ENCODE measurements around the gene BMPER.

The BMPER gene

DNA sequence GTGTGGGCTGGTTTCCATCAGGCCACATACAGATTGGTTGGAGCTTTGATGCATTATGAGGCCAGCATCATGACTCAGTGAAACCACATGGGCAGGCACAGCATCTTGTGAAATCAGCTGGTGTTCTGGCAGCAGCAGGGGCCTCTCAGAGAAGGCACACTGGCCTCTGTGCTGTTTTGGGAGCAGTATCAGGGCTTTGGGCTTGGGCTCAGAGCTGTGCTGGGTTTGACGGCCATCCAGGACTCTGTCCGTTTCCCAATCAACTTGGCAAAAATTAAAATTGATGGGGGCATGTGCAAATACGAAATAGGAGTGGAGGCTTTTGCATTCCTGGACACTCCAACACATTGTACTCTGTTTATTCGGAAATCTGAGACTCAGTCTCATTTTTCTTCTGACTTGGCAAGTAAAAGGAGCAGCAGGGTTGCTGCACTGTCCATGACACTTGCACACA is 190.9 kb downstream of the BMPER start:
- DNase-seq (ENCODE audit: low read depth) = no peak

DNA sequence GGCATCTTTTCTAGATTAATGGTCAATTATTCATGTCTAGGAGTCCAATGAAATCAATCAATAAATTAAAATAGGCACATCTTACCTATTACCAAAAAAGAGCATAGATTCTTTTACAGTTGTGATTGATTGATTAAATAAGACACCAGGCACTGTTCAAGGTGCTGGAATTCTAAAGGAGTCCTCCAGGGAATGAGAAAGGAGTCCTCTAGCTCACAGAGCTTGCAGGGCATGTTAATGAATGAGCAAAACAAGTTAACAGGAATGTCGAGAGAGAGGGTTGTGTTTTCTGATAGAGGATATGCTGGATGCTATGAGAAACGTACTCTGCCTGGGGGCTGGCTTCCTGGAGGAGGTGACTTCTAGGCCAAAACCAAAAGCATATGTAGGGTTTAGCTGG is 191.4 kb downstream of the BMPER start:
- no peak for DNase-seq (ENCODE audit: low read depth)

DNA sequence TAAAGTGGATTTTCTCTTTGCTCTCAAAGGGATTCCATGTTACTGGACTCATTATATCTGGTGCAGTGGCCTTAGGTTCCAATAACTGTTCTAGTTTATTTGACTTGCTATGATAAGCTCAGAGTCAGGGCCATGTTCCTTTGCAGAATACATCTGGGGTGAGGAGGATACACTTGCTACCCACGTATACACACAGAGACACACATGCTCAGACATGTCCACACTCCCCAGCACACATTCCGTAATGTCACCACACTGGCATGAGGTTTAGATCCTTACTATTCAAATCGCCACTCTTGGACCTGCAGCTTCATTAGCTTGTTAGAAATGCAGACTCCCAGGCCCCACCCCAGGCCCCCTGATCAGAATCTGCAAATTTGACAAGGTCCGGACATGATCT is 195.3 kb downstream of the BMPER start:
- DNase-seq (ENCODE audit: low read depth) = no peak

DNA sequence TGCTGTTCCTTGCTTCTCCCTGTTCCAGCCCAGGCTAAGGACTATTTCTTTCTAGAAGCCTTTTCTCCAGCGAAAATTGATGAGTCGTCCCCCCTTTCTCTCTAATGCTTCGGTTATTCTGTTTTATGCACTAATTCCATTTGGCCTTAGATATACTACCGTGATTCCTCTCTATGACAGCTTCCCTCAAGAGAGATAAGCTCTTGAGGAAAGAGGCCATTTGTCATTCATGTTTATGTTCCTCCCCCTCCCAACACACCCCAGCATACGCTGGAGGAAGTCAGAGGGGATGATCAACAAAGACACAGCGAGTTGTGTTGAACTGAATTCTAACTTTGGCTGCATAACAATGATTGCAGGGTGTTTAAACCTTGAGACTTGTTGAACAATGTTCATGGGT is 198.8 kb downstream of the BMPER start:
- no peak for DNase-seq (ENCODE audit: low read depth)

DNA sequence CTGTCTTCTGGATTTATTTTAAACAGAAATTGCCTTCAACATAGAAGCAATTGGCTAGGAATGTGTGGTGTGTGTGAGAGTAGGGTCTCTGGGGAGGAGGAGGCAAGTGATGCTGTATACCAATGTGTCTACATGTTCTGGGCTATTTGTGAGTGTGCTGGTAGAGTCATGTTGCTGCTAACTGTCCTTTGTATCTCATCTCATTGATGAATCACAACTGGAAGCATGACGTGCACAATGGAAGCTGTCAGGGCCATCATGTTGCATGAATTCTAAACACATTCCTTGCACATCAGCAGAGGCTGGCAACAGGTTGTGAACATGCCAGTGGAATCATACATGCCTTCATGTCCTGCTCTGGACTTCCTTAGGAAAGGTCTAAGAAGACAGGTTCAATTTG is 199.7 kb downstream of the BMPER start:
- no peak for DNase-seq (ENCODE audit: low read depth)

DNA sequence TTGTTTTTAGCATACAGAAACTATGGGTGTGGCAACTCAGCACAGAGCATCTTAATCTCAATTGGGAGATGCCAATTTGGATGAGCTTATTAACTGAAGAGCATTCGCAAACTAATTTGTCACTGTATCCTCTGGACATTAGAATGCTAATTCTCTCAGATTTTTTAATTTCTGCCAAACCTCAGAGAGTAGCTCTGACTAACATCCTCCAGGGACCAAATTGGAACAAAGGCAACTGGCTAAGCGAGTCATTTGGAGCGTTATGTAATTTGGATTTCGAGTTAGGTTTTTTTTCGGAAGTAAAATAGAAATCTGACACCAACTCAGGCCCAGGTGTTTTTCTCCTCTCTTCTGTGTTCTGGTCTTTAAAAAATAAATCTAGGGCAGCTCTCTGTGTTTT is 201.9 kb downstream of the BMPER start:
- DNase-seq (ENCODE audit: low read depth) = no peak

DNA sequence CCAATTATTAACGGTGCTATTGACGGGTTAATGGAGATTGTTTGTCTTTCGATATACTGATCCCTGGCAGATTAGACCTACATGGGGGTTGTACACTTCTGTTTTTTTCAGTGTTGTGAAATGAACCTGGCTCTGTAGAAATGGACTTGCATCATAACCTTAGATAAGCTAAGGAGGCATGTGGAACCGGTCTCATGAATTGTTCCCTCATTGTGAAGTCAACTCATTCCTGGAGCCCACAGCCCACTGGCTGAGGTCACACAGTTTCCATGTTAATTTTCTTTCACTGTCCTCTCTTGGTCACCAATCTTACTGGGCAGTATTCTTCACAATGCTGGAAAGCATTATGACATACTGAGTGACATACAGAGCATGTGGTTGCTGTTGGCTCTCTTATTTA is 202.8 kb downstream of the BMPER start:
- no peak for DNase-seq (ENCODE audit: low read depth)

DNA sequence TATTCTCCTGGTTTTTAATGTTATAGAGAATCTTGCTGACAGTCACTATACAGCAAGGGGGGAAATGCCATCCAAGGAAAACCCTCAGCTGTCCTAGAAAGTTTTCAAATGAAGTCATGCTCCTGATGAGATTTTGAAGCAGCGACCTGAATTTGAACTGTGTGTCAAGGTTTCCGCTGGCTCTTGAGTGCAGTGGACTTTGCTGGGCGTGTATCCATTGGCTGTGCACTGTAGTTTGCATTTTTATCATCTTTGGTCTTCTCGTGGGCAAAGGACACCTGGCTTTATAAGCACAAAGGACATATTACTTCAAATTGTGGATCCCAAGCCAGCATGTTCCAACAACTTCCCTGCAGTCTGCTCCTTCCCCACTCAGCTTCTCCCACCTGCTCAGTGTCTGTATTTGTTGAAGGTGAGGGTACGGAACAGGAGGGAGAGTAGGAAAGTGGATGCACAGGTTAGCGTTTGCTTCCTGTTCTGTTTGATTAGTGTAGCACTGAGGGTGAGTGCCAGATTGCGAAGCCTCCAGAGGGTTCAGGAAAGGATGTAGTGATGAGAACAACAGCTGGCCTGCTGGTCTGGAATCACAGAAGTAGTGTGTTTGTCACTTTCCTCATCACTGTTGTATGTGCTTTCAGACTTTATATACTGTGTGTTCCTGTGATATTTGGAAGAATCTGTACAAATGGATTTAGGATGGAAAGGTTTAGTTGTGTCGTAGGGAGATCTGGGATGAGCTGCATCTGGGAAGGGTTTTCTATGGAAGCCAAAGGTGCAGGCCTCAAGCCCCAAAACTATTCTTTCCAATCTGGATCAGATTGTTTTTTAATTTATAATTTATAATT is 204.8 kb downstream of the BMPER start:
- DNase-seq (ENCODE audit: low read depth) = no peak

DNA sequence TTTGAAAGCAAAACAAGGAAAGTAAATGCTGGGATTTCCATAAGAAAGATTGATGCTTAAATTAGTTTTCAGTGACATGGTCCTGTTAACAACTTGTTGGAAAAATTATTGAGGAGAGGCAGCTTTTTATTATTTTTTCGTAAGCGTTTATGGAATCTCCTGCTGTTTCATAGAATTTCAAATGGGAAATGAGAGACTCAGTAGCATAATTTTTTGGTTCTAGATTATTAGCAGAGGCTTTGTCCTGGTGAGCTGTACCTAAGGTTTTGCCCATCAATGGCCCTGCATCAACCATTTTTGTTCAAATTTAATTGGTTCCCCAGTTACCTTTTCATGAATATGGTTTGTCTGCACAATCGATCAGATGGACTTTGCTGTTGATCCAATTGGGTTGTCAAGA is 205.7 kb downstream of the BMPER start:
- DNase-seq (ENCODE audit: low read depth) = no peak

DNA sequence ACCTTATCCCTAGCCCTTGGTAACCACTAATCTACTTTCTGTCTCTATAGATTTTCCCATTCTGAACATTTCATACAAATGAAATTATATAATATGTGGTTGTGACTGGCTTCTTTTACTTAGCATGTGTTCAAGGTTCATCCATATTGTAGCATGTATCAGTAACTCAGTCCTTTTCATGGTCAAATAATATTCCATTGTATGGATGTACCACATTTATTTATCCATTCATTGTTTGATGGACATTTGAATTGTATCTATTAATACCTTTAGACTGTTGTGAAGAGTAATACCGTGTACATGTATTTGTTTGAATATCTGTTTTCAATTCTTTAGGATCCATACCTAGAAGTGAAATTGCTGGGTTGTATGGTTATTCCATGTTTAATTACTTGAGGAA is 210.2 kb downstream of the BMPER start:
- DNase-seq (ENCODE audit: low read depth) = no peak

DNA sequence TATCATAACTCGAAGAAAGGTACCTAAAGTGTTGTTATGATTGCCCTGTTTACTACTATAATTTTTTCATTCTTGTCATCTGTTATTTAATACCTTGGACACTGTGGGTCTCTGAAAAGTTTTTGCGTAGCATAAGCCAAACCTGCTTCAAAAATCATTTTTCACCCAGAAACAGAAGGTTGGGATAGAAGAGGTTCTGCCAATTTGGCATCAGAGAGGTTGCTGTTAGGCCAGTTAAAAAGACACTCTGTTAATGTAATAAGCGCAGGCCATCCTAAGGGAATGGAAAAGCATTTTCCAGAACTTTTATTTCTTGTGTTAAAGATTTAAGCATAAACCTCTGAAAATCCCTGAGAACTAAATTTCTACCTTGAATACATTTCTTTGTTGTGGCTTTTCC is 212.2 kb downstream of the BMPER start:
- no peak for DNase-seq (ENCODE audit: low read depth)

DNA sequence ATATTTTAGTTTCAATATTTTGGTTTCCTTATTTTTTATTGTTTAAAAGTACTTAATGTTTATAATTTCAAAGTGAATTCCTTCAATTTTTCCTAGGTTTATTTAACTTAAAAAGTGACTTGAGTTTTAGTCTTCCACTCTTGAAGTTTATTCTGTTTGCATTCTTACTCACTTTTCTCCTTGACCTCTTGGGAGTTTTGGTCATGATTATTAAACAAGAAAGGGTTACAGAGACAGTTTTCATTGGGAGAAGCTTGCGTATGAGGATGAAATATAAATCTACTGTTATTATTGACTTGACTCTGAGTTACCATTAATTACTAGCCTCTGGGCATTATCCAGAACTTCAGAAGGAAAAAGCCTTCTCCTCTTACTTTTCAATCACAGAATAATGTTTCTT is 216.0 kb downstream of the BMPER start:
- DNase-seq (ENCODE audit: low read depth) = no peak

DNA sequence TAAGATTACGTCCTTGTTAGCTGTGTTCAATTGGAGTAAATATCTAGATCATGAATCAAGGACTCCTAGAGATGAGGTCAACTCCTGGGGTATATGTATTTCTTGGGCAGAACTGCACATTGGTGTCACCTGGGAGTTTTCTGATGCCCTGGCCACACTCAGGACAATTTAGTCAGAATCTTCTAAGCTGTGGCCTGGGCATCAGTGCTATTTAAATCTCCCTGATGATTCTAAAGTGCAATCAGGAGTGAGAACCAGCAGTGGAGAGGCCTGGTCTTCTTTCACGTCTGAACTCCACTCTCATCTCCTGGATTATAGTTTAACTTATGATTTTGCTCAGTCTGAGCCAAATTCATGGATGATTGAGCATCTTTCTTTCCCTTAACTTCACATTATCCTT is 218.0 kb downstream of the BMPER start:
- DNase-seq (ENCODE audit: low read depth) = no peak

DNA sequence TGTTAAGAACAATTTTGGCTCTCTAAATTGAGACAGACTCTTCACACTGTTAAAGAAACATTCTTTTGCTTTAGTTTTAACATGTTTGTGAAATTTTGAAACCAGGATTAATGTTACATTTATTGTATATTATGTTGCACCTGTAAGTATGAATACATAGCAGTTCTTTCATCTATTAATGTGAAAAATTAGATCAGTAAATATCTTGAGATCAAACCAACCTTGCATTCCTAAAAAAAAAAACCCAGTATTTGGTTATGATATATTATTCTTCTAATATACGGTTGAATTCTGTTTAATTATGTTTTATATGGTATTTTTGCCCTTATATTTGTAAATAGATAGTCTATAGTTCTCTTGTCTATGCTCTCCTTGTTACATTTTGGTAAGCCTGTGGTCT is 219.4 kb downstream of the BMPER start:
- DNase-seq (ENCODE audit: low read depth) = no peak

DNA sequence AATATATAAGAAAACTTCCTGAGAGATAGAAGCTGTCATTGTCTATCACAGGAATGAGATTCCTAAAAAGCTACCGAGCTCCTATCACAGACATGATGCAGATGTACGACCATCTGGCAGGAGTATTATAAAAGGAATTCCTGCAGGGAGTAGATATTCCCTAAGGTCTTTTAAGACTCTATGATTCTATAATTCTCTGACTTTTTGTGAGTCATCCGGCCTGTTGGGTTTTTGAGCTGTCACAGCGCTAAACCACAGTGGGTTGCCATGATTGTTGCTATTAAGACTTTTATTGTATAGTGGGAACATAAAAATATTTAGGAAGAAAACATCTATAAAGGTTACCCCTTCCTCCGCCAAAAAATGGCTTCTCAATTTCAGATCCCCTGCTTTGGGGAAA is 223.4 kb downstream of the BMPER start:
- DNase-seq (ENCODE audit: low read depth) = no peak

DNA sequence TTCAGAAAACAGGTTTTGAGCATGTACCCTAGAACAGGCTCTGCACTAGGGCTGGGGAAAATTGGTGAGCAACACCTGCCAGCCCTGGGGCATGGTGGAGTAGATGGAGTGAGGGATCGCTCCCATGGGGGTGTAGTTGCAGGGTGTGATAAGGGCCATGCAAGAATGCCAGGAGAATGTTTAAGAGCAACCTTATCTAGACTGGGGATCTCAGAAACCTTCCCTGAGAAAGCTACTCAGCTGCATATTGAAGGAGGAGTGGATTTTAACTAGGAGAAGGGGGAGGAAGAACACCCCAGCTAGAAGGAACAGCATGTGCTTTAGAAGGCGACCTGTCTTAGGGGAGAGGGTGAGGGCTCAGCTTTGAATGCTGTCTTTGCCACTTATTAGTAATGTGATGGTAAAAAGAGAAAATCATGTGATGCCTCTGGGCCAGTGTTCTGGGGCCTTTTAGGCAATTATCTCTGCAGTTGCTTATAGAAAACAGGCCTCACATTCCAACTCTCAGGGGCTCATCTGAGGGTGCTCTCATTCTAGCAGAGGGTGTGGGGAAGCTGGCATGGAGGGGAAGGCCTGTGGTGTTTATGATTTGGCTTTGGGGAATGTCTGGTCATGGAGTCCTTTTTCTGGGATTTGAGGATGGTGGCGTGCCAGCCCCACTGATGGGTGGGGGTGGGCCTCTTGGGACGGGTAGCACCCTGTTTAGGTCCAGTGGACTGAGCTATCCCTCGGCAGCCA is 225.4 kb downstream of the BMPER start:
- DNase-seq (ENCODE audit: low read depth) = no peak

DNA sequence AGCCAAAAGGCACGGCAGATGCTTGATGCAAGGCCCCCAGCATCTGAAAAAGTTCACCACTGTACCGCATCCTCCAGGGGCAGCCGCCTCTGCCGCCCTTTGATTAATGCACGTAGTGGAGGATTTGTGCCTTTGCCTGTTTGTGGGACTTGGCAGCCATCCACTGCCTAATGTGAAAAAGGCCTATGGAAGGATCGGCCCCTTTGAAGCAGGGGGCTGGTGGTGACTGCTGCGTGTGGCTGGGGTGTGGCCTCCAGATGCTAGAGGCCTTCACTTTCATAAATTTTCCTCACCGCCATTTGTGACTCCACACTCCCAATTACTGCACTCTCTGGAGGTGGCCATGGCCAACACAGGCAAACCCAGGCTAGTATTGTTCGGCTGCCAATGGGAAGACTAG is 226.0 kb downstream of the BMPER start:
- DNase-seq (ENCODE audit: low read depth) = no peak

DNA sequence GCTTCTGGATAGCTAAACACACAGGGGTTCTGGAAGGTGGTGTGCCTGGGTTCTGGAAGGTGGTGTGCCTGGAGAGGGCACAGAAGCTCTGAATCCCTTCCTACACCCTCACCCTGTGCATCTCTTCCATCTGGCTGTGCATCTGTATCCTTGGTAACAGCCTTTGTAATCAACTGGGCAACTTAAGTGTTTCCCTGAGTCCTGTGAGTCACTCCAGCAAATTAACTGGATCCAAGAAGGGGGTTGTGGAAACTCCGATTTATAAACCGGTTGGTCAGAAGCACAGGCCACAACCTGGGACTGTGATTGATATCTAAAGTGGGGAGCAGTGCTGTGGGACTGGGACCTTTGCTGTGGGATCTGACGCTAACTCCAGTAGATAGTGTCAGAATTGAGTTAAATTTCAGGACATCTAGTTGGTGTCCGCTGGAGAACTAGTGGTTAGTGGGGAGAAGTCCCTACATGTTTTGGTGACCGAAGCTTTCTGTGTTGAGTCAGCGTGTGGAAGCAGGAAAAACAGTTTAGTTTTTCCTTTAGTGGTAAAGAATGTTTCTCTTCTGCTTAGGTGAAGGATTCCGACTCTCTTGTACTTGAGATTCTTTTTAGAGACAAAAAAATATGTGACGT is 228.1 kb downstream of the BMPER start:
- DNase-seq (ENCODE audit: low read depth) = no peak

DNA sequence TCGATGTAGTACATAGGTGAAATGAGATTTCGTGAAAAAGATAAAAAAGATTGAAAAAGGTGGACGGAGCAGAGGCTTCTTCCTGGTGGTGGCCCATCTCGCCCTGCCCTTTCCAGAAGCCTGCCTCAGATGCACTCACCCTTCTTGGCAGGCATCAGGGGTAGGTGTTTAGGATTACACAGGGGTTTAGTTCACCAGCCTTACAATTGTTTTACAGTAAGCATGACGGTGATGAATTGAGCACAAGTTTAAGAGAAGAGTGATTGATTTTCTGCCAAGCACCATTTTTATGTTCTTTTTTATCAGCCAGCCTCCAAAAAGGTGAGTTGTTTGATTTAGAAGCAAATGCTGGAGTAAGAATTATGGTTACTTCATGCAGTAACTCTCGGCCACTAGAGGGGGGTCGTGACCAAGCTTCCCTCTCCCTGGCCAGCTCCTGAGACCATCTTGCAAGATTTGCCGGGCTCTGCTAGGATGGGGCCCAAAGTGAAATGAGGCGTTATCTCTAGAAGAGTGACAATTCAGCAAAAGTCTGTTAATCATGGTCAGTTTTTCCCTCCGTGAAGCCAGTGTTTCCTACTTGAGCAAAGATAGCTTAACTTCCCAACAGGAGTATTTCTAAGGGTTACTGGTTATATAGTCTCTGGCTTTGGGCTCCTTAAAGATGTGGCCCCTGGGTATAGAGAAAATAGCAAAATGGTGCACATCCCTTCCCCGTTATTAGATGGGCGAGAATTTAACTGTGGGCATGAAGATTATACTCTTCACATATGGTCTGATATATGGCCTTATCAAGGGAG is 228.8 kb downstream of the BMPER start:
- no peak for DNase-seq (ENCODE audit: low read depth)

DNA sequence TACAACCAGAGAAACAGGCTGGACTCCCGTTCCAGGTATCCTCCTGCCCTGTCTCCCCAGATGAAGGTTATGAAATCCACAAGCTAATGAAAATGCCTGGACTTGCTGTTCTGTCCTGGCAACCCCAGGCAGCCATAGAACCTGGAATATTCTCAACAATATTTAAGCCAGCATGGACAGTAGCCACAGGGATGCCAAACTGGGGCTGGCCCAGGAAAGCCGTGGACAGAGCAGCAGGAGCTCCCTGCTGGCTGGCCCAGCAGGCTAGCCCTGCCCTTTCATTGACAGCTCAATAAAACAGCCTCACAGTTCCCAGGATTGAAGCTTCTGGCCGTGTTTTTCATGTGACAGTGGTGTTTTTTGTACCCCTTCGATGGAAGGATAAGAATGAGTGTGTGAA is 230.6 kb downstream of the BMPER start:
- no peak for DNase-seq (ENCODE audit: low read depth)

DNA sequence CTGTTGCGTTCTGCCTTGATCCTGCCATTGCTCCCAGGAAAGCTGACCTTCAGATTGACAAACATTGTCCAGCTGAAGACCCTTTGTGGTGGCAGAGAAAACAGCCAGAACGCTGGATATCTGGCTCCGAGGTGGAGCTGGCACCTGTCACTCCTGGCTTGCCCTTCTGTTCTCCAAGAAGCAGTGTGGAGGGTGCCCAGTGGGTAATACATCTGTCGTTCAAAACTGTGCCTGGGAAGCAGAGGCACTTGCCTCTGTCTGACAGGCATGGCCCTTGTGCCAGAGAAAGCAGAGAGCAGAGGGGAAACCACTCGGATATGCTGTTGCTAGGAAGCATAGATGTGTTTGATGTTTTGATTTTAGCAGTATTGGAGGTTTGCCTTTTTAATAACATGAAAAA is 231.4 kb downstream of the BMPER start:
- DNase-seq (ENCODE audit: low read depth) = no peak

DNA sequence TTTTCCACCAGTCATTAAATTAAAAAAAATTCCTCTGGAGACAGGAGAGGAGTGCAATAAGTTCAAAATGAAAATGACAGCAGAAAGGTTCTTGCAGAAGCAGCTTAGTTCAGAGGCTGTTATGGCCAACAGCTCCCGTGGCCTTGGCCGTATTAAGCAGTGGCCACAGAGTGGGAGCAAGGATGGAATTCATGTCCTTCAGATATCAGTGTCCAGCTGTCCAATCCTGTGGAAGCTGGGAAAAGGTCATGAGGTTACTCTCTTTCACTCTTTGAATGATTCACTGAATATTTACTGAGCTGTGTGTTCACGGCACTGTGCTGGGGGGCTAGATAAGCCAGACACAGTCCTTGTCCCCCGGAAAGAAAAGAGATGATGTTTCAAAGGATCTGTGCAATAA is 231.8 kb downstream of the BMPER start:
- no peak for DNase-seq (ENCODE audit: low read depth)

Data from activated T-cell treated with anti-CD3 and anti-CD28 coated beads for 1 hour (primary cell).